ENCODE measurements around the gene MYADM.

- TF ChIP-seq, protein P1, sequence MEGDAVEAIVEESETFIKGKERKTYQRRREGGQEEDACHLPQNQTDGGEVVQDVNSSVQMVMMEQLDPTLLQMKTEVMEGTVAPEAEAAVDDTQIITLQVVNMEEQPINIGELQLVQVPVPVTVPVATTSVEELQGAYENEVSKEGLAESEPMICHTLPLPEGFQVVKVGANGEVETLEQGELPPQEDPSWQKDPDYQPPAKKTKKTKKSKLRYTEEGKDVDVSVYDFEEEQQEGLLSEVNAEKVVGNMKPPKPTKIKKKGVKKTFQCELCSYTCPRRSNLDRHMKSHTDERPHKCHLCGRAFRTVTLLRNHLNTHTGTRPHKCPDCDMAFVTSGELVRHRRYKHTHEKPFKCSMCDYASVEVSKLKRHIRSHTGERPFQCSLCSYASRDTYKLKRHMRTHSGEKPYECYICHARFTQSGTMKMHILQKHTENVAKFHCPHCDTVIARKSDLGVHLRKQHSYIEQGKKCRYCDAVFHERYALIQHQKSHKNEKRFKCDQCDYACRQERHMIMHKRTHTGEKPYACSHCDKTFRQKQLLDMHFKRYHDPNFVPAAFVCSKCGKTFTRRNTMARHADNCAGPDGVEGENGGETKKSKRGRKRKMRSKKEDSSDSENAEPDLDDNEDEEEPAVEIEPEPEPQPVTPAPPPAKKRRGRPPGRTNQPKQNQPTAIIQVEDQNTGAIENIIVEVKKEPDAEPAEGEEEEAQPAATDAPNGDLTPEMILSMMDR (IDR thresholded peaks at IDR 0.05; ENCODE audit: poor library complexity), result no peak
- TF ChIP-seq EZH2 (IDR thresholded peaks at IDR 0.05; ENCODE audit: borderline replicate concordance) (no peak), EZH2phosphoT487 (IDR thresholded peaks at IDR 0.05; ENCODE audit: low read depth, severe bottlenecking, unreplicated experiment) (no peak)
Measured at GRCh38 chr19:53865523-53865917, 2.2 kb upstream of the MYADM start.

Measured in hepatocyte (in vitro differentiated cells).